Kidney (tissue), 14 donors: ENCODE results near the gene TRIM32. TPM values are rescaled to one million over a fixed set of nuclear protein-coding genes. Genes with fewer than 3 reads are reported as not detected.

Experiments
- DNase-seq, 5 donors: peaks; one replicate each; pipeline ENCODE4 v3.0.0-alpha.2; 2013 to 2020
- FAIRE-seq: peaks from 2 replicates; lab custom pipeline; 2012; peaks lifted over from hg19 to GRCh38; lab: Jason Lieb, UNC
- H3K27ac ChIP-seq, 2 donors: one replicate each; pipeline ENCODE4 v1.7.0; 2013; ENCODE audit warnings: low read depth in 2 of 2, low read length in 2 of 2, inconsistent platforms in 1 of 2
- H3K27me3 ChIP-seq: one replicate; pipeline ENCODE4 v1.7.1; 2013; ENCODE audit warnings: low read length, inconsistent platforms; ENCODE audit not compliant: control insufficient read depth, insufficient read depth
- H3K36me3 ChIP-seq, 3 donors: one replicate each; pipeline versions ENCODE4 v1.7.0 to v1.7.1; 2013; ENCODE audit warnings: low read length in 3 of 3, control low read depth in 1 of 3, inconsistent platforms in 1 of 3; ENCODE audit not compliant: insufficient read depth in 3 of 3, control insufficient read depth in 2 of 3
- H3K4me1 ChIP-seq, 3 donors: one replicate each; pipeline versions ENCODE4 v1.7.0 to v1.7.1; 2013; ENCODE audit warnings: low read length in 3 of 3, inconsistent platforms in 1 of 3, low read depth in 1 of 3; ENCODE audit not compliant: control insufficient read depth in 2 of 3, insufficient read depth in 2 of 3
- H3K4me3 ChIP-seq, 3 donors: one replicate each; pipeline versions ENCODE4 v1.7.0 to v1.8.1; 2013; ENCODE audit warnings: low read length in 3 of 3, control low read depth in 1 of 3, inconsistent platforms in 1 of 3
- H3K9ac ChIP-seq, 3 donors: one replicate each; pipeline versions ENCODE4 v1.7.0 to v1.7.1; 2013; ENCODE audit warnings: low read length in 3 of 3, control low read depth in 1 of 3, inconsistent platforms in 1 of 3
- H3K9me3 ChIP-seq, 3 donors: one replicate each; pipeline versions ENCODE4 v1.7.0 to v1.7.1; 2013; ENCODE audit warnings: low read length in 3 of 3, control low read depth in 1 of 3, inconsistent platforms in 1 of 3; ENCODE audit not compliant: control insufficient read depth in 2 of 3, insufficient read depth in 1 of 3
- intact Hi-C: fragments of 100-400 bp; cut with DNase I; formaldehyde crosslinking; loops from one replicate; pipeline ENCODE4 v1.11.1; 2022
- polyA plus RNA-seq: library from polyadenylated mRNA; stranded (reverse); fragments of 350-450 nt; fragmentation: Illumina TruSeq; extraction: RNeasy Lipid Tissue Mini Kit (QIAGEN cat#74804); gene quantifications from one replicate; pipeline ENCODE4 v1.2.3, GENCODE V29; 2014; ENCODE audit warnings: low read depth, low replicate concordance; ENCODE audit not compliant: insufficient read depth
- total RNA-seq: library from RNA; stranded (reverse); fragmentation: NEBNext Ultra II Directional; extraction: Animal tissue kit (Norgen Biotek cat#: 25700); gene quantifications from one replicate; pipeline ENCODE4 v1.2.1, GENCODE V29; 2021
- TF ChIP-seq, protein P1 (sequence below): IDR thresholded peaks from 3 replicates; pipeline ENCODE4 v1.5.1; 2012; ENCODE audit warnings: mild to moderate bottlenecking, moderate library complexity, borderline replicate concordance; ENCODE audit not compliant: insufficient read depth; ENCODE audit errors: extremely low read depth
- donor health status: control.
- donor health status: control.
- donor health status: control.
- donor health status: control.
- donor health status: control.
- donor health status: DM: yes; HTN: yes; CAD: no.
- donor health status: Normal renal cell carcinoma (clear cell type).

The TRIM32 gene
- total and polyA plus RNA-seq, 2 donors from 2014 or later = 5.2 to 22.6 TPM

GRCh38 chr9:116741086-116741740 lies 54.1 kb downstream of the TRIM32 start:
- Histone ChIP-seq H3K9ac (no peak overlapping the region), H3K4me1 (no peaks in the 10 kb centered on the region), H3K9me3 (no peaks in the 10 kb centered on the region), H3K27ac (no peak overlapping the region), H3K36me3 (no peaks in the 10 kb centered on the region), H3K27me3 (no peaks in the 10 kb centered on the region), H3K4me3 (no peak overlapping the region)
- TF ChIP-seq, protein P1, sequence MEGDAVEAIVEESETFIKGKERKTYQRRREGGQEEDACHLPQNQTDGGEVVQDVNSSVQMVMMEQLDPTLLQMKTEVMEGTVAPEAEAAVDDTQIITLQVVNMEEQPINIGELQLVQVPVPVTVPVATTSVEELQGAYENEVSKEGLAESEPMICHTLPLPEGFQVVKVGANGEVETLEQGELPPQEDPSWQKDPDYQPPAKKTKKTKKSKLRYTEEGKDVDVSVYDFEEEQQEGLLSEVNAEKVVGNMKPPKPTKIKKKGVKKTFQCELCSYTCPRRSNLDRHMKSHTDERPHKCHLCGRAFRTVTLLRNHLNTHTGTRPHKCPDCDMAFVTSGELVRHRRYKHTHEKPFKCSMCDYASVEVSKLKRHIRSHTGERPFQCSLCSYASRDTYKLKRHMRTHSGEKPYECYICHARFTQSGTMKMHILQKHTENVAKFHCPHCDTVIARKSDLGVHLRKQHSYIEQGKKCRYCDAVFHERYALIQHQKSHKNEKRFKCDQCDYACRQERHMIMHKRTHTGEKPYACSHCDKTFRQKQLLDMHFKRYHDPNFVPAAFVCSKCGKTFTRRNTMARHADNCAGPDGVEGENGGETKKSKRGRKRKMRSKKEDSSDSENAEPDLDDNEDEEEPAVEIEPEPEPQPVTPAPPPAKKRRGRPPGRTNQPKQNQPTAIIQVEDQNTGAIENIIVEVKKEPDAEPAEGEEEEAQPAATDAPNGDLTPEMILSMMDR = no peak
- intact Hi-C loops = no loop called here
- DNase-seq (no peak), FAIRE-seq (no peak)

DNA sequence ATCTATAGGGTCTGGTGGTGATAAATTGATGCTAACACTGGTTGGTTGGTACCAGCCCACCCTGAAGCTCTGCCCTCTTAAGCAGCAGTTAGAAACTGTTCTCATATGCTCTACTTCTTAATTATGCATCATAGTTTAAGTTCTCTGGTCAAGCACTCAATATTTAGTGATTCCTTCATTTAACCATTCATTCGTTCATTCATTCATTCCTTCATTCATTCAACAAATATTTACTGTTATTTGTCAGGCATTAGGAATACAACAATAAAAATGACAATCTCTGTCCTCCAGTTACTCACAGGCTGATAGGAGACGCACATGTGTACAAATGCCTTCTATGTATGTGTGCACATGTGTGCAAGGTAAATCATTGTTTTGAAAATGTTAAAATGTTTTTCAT lies 54.6 kb downstream of the TRIM32 start:
- H3K4me3 ChIP-seq = no peak overlapping the region
- FAIRE-seq = no peak

DNA sequence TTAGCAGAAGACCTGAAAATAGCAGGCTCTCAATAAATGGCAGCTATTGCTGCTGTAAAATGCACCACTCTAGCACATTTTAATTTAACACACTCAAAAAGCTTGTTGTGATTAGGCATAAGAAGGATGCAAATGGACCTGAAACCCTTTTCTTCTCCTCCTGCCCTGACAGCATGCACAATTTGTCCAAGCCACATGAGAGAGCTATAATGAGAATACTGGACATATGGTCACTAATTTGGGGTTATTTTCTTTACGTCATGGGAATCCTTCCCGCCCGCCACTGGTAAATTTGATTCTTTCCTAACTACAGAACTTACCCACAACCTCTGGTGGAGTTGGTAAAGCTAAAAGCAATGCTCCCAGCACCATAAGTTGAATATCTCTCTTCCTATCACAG lies 62.1 kb downstream of the TRIM32 start:
- no peak for FAIRE-seq
- DNase-seq = no peak
- H3K36me3 ChIP-seq = no peaks in the 10 kb centered on the region
- H3K9me3 ChIP-seq = no peaks in the 10 kb centered on the region
- H3K4me3 ChIP-seq = no peak overlapping the region
- no peak overlapping the region for H3K9ac ChIP-seq
- H3K27ac ChIP-seq = no peak overlapping the region
- TF ChIP-seq, protein P1 = no peak
- H3K4me1 ChIP-seq = no peaks in the 10 kb centered on the region
- H3K27me3 ChIP-seq = no peaks in the 10 kb centered on the region
- intact Hi-C loops = no loop called here

More for the DNA sequence above, 54.6 kb downstream of the TRIM32 start:
- H3K9ac ChIP-seq = no peak overlapping the region
- intact Hi-C loops = no loop called here
- H3K27me3 ChIP-seq = no peaks in the 10 kb centered on the region
- H3K4me1 ChIP-seq = no peaks in the 10 kb centered on the region
- H3K9me3 ChIP-seq = no peaks in the 10 kb centered on the region
- no peak for DNase-seq
- H3K27ac ChIP-seq = no peak overlapping the region
- H3K36me3 ChIP-seq = no peaks in the 10 kb centered on the region
- TF ChIP-seq, protein P1 = no peak

GRCh38 chr9:116749772-116750171 lies 62.7 kb downstream of the TRIM32 start:
- no peak overlapping the region for H3K27ac ChIP-seq
- FAIRE-seq (no peak), DNase-seq (no peak)
- no peak overlapping the region for H3K9ac ChIP-seq
- TF ChIP-seq, protein P1 = no peak
- no peaks in the 10 kb centered on the region for H3K4me1 ChIP-seq
- no peaks in the 10 kb centered on the region for H3K36me3 ChIP-seq
- no peaks in the 10 kb centered on the region for H3K9me3 ChIP-seq
- intact Hi-C loops = no loop called here
- H3K27me3 ChIP-seq = no peaks in the 10 kb centered on the region
- no peak overlapping the region for H3K4me3 ChIP-seq
